NCI-H1417 (cell line): Measurements from ENCODE around the gene TINCR.

ENCODE experiments used
- DNase-seq, 3 experiments: peaks; one replicate each; lab custom pipeline; 2025; lab: John Stamatoyannopoulos, UW

TINCR gene

DNA sequence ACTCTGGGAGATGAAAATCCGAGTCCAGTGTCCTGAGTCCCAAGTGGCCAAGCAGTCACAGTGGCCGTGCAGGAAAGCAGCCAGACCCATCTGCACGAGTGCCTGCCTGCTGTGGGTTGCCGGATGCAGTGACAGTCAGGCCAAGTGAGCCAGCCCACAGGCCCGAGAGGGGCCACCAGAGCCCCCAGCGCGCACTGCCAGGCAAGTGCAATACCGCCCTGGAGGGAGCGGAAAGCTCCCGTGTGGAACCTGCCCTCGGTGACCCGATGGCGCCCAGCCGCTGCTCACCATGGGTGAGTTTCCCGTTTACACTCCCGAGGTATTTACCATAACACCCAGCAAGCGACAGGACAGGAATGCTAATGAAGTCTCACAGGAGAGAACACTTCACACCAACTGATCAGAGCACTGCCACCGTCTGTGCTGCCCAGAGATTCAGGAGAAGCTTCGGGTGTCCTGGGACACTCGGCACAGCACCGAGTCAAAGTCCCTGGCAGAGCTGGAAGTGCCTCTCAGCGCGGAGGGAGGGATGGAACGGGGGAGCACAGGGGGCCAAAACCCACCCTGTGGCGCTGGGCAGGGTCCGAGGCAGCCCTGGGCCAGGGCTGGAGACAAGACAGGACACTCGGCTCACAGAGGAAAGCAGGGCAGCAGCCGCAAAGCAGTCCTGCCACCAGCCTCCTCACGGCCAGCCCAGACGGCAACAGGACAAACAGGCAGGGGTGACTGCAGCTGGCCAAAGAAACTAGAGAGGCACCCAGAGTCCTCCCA, 21.3 kb upstream of the TINCR start:
- no peak for DNase-seq

GRCh38 chr19:5588441-5588840, 20.7 kb upstream of the TINCR start:
- DNase-seq = no peak

DNA sequence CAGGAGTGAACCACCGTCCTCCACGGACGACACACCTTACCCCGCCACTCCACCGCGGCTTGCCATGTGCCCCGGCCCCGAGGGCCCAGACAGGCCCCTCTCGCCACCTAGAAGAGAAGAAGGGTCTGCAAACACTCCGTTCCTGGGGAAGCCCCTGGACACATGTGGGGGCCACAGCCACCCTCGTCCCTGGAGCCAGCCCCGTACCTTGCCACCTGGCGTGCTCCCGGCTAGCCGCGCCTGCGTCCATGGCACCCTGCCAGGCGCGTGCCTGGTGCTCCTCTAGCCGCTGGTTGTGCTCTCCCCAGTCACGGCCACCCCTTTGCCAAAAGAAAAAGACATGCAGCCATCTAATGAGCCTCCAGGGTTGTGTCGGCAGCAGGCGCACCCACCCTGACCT, 19.9 kb upstream of the TINCR start:
- peak in 2 of 3 experiments; percentile 50 to 56 for DNase-seq

DNA sequence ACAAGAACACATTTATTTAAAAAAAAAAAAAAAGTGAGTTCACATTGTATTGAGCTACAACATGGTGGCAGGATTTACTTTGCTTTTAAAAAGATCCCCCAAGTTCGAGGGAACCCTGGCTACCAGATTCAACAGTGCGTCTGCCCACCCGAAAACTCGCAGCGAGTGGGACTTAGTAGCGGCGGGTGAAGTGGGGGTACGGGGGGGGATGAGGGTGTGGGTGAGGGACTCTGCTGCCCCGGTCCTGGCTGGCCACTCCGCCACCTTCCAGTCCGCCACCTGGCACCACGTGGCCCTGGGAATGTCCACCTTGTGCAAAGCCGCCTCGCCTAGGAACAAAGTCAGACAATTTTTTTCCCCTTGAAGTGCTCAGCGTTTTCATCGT, 19.3 kb upstream of the TINCR start:
- no peak for DNase-seq

GRCh38 chr19:5586300-5587070, 18.7 kb upstream of the TINCR start:
- no peak for DNase-seq

- DNase-seq = peak in 2 of 3 experiments; percentile 4 to 22
Observed at GRCh38 chr19:5585461-5586299, 17.9 kb upstream of the TINCR start.

DNA sequence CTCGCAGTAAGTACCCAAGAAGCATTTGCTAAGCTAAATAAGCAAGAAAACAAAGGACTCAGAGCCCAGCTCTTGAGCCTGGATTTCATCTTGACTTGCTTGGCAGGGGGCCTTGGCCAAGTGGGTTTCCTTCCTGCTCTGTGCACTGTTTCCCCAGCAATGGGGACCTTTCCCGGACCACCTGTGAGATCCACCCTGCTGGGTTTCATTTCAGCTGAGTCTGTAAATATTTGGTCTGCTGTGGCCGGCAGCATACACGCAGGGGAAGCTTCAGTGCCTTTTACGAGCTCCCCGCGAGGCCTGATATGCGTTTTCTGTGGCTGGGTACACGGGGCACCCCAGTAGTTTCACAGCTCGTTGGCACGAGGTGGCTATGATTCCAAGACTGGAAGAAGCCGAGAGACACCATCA, 12.4 kb upstream of the TINCR start:
- DNase-seq = peak; percentile 43 to 96 (median 85)

GRCh38 chr19:5579697-5580096, 11.9 kb upstream of the TINCR start:
- no peak for DNase-seq

GRCh38 chr19:5579286-5579685, 11.5 kb upstream of the TINCR start:
- DNase-seq = no peak

DNA sequence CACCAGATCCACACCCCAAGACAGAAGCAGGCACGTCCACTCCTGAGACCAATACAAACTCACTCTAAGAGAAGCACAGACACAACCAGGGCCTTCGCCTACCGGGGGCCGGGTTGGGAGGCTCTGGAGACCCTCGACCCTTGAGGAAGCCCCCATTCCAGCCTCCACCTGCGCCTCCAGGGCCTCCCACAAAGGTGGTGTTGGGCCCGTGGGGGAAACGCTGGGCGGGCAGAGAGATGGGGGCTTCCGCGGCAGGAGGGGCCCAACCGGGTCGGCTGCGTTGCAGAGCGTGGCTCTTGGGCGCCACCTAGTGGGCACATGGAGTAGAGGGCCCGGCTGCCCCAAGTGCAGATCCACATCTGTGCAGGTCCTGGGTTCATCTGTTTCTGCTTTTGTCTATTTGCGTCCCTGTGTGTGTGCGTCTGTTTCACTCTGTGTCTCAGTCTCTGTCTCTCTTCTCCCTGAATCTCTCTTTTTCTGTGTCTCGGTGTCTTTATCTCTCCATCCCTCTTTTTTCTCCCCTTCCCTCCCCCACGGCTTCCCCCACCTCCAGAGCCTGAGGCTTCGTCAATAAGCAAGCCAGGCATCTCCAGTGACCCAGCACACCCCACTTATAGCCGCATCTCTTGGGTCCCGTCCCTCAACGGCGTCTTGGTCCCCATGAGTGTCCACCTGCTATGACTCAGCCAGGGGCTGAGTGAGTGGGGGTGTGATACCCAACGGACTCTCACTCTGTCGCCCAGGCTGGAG, 10.5 kb upstream of the TINCR start:
- DNase-seq = peak in 2 of 3 experiments; percentile 72 to 74

- DNase-seq = no peak
Observed at GRCh38 chr19:5575590-5575989, 7.8 kb upstream of the TINCR start.

GRCh38 chr19:5572556-5573286, 5.0 kb upstream of the TINCR start:
- no peak for DNase-seq

DNA sequence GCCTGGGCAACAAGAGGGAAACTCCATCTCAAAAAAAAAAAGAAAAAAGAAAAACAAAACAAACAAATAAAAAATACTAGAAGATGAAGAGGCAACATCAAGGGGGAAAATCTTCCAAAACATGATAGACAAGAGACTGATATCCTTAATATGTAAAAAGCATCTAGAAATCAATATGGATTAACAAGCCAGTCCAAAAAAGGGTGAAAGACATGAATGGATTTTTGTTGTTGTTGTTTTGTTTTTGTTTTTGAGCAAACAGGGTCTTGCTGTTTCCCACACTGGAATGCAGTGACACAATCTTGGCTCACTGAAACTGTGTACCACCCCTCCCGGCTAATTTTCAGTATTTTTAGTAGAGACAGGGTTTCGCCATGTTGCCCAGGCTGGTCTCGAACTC, 4.0 kb upstream of the TINCR start:
- DNase-seq = no peak

DNA sequence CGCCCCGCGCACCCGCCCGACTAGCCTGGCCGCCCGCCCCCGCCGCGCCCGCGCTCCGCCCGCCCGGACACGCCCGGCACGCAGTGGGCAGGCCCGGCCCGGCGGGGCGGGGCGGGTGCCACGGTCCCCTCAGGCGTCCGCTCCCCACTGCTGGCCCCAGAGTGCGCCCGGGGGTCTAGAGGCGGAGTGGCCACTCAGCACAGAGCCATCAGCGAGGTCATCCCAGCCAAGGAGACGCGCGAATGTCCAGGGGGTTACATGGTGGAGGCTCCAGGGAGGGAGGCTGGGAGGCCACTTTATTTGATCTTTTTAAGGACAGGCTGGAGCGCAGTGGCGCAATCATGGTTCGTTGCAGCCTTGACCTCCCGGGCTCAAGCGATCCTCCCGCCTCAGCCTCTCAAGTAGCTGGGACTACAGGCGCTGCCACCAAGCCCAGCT, 236 bp upstream of the TINCR start:
- DNase-seq = no peak

DNA sequence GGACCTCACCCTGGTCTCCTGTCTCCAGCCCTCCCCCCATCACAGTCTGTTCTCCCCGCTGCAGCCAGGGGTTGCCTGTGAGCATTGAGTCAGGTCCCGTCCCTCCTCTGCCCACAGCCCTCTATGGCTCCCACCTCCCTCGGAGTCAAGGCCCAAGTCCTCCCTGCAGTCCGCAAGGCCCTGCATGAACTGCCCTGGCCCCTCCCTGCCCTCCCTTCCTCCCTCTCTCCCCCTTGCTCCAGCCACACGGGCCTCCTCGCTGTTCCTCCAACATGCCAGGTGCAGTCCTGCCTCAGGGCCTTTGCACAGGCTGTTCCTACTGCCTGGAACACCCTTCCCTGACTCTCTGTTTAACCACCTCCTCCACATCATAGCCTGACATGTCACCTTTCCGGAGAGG, 2.8 kb downstream of the TINCR start:
- DNase-seq = no peak

DNA sequence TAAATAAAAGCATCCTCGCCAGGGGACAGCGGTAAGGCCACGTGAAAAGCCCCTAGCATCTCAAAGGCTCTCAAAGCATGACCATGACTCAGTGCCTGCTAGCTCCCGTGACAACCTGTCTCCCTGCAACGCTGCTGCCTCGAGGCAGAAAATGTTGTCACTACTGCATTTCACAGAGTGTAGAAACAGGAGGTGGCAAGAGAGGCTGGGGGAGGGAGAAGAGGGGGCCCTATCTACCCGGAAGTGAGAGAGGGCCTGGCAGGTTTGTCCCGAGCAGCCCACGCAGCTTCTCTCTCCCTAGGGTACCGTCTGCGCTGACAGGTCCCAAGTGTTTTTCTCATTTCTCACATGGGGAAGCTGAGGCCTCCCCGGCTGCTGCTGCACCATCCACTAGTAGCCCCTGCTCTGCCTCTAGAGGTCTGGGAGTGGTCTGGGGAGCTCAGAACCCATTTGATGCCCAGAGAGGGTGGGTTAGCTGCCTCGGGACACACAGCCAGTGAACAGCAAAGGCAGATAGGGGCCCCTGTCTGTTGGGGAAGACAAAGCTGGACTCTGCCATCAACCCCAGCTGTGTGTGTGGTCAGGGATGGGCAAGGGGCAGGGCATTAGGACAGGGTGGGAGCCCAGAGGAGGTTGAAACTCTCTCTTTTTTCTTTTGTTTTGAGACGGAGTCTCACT, 3.7 kb downstream of the TINCR start:
- peak in 2 of 3 experiments; percentile 30 to 53 for DNase-seq

GRCh38 chr19:5563008-5563431, 4.7 kb downstream of the TINCR start:
- no peak for DNase-seq

DNA sequence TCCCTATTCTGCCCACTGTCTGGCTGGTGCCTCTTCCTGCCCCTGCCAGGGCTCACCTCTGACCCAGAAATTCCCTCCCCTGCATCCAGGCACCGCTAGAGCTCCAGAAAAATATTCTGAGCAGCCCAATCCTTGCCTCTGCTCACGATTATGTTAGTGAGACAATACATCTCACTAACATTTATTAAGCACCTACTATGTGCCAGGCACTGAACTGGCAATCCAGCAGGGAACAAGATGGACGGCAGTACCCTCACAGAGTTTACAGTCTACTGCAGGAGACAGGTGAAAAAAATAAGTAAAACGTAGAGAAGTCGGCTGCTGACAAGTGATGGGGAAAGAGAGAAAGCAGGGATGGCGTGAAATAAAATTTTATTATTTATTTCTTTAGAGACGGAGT, 5.5 kb downstream of the TINCR start:
- DNase-seq = no peak

- no peak for DNase-seq
Observed at GRCh38 chr19:5561559-5561958, 6.2 kb downstream of the TINCR start.

GRCh38 chr19:5560156-5560555, 7.6 kb downstream of the TINCR start:
- peak in 1 of 3 experiments; percentile 75 for DNase-seq
